NB4 (cell line): ENCODE measurements around the gene HOXB8.

Experiments
- POLR2A ChIP-seq: IDR thresholded peaks from 2 replicates; pipeline ENCODE4 v1.6.1; 2011; ENCODE audit warnings: mild to moderate bottlenecking; ENCODE audit not compliant: insufficient read length; ENCODE audit errors: extremely low read depth
- TF ChIP-seq, protein P1 (sequence below): IDR thresholded peaks from one replicate; pipeline ENCODE4 v1.5.1; 2012; ENCODE audit warnings: low read depth, low read length

DNA sequence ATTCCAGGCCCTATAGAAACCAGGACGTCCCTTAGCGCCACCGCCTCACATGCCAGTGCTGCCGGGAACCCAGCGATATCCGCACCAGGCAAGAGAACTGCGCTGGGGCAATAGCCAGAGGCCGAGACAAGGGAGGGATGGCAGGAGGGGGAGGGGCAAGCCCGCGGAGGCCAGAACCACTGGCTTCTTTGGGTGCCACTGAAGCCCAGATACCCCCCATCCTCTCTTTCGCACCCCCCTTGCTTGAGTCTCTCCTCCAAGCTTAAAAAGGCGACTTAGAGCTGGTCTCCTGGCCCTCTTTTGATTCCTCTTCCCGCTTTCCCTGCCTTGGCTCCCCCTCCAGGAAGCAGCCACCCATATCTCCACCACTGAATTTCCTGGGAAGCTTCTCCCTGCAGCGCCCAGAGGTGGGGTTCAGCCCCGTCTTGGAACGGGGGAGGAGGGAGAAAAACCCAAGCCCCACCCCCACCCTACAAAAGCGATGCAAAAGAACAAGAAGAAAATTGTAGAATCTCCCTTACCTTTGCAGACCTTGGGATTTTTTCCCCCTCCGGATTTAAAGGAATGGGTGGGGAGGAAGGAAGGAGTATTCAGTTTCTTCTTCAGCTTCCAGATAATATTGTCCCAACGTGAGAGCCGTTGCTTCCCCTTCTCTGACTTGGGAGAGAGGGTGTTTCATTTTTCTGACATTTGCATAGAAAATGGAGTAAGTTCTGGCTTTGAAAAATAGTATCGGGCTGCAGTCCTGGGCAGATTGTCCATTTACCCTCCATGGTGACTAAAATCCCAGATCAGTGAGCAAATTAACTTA is 10.9 kb downstream of the HOXB8 start:
- TF ChIP-seq, protein P1, sequence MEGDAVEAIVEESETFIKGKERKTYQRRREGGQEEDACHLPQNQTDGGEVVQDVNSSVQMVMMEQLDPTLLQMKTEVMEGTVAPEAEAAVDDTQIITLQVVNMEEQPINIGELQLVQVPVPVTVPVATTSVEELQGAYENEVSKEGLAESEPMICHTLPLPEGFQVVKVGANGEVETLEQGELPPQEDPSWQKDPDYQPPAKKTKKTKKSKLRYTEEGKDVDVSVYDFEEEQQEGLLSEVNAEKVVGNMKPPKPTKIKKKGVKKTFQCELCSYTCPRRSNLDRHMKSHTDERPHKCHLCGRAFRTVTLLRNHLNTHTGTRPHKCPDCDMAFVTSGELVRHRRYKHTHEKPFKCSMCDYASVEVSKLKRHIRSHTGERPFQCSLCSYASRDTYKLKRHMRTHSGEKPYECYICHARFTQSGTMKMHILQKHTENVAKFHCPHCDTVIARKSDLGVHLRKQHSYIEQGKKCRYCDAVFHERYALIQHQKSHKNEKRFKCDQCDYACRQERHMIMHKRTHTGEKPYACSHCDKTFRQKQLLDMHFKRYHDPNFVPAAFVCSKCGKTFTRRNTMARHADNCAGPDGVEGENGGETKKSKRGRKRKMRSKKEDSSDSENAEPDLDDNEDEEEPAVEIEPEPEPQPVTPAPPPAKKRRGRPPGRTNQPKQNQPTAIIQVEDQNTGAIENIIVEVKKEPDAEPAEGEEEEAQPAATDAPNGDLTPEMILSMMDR = no peak
- no peak for TF ChIP-seq POLR2A
